Measurements from ENCODE around the gene RET.

DNA sequence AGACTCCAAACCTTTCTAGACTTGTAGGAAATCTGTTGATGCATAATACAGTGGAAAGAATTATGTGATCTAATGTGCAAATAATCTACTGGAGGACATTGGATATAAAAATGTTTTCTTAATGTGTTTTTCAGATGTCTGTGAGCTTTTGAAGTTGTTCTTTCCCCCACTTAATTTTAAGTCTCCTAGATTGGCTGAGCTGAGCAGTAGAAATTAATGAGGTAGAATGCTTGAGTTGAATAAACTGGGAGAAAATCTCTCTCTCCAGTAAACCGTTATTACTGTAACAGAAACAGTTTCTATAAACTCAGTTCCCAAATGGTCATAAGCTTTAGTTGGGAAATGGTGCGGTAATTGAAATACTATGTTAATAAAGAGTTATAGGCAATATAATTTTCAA lies 77.0 kb downstream of the RET start:
- TF ChIP-seq POLR2A (IDR thresholded peaks at IDR 0.05; ENCODE audit: extremely low read depth, insufficient read length), result no peak
- TF ChIP-seq, protein P1, sequence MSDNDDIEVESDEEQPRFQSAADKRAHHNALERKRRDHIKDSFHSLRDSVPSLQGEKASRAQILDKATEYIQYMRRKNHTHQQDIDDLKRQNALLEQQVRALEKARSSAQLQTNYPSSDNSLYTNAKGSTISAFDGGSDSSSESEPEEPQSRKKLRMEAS (IDR thresholded peaks at IDR 0.05; ENCODE audit: low read depth, low read length), result no peak
- TF ChIP-seq, protein P2, sequence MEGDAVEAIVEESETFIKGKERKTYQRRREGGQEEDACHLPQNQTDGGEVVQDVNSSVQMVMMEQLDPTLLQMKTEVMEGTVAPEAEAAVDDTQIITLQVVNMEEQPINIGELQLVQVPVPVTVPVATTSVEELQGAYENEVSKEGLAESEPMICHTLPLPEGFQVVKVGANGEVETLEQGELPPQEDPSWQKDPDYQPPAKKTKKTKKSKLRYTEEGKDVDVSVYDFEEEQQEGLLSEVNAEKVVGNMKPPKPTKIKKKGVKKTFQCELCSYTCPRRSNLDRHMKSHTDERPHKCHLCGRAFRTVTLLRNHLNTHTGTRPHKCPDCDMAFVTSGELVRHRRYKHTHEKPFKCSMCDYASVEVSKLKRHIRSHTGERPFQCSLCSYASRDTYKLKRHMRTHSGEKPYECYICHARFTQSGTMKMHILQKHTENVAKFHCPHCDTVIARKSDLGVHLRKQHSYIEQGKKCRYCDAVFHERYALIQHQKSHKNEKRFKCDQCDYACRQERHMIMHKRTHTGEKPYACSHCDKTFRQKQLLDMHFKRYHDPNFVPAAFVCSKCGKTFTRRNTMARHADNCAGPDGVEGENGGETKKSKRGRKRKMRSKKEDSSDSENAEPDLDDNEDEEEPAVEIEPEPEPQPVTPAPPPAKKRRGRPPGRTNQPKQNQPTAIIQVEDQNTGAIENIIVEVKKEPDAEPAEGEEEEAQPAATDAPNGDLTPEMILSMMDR (IDR thresholded peaks at IDR 0.05; ENCODE audit: low read depth, low read length), result no peak

Measured in NB4 (cell line).